Measurements from ENCODE around the gene CHSY3. TPM values are rescaled to one million over a fixed set of nuclear protein-coding genes. Genes with fewer than 3 reads are reported as not detected.

The CHSY3 gene
- total and polyA plus RNA-seq, 2 experiments from 2014 or later, result 0.44 to 3.0 TPM

GRCh38 chr5:129857116-129857515 is 47.1 kb upstream of the CHSY3 start (continued):
- TF ChIP-seq ETS1 (IDR thresholded peaks at IDR 0.05) (no peak), STAT1 (IDR thresholded peaks at IDR 0.05; ENCODE audit: unreplicated experiment) (no peak), ZNF462 (CRISPR knock-in tag; IDR thresholded peaks at IDR 0.05) (no peak)

GRCh38 chr5:129858131-129858675 is 46.1 kb upstream of the CHSY3 start:
- TF ChIP-seq POLR2AphosphoS5 (IDR thresholded peaks at IDR 0.05; ENCODE audit: low read depth), result no peak
- TF ChIP-seq ZNF114 (CRISPR knock-in tag; IDR thresholded peaks at IDR 0.05), result no peak
- TF ChIP-seq EZH2phosphoT487 (IDR thresholded peaks at IDR 0.05; ENCODE audit: unreplicated experiment), result no peak
- ATAC-seq (no peak), DNase-seq (ENCODE audit: low spot score) (no peak)
- Histone ChIP-seq H3K27me3 (ENCODE audit: insufficient read depth) (no peaks in the 10 kb centered on the region), H3K79me2 (replicated peaks; ENCODE audit: insufficient read depth) (no peaks in the 10 kb centered on the region), H3F3A (replicated peaks; ENCODE audit: low read depth) (no peaks in the 10 kb centered on the region), H3K4me2 (no peak overlapping the region), H3K36me3 (ENCODE audit: insufficient read depth) (no peaks in the 10 kb centered on the region), H3K4me3 (no peak overlapping the region), H2AFZ (no peak overlapping the region), H3K27ac (ENCODE audit: low read depth) (no peak overlapping the region), H3K9me2 (ENCODE audit: insufficient read depth) (peaks cover 3% of the 10 kb centered on the region; the same call in 1 of the 2 replicates), H3K4me1 (ENCODE audit: insufficient read depth) (no peaks in the 10 kb centered on the region), H4K20me1 (replicated peaks; ENCODE audit: insufficient read depth) (no peaks in the 10 kb centered on the region)
- no peak overlapping the region for H3K4me3 Mint-ChIP-seq
- H3K27ac Mint-ChIP-seq, result no peak overlapping the region
- H3K4me1 Mint-ChIP-seq, result no peaks in the 10 kb centered on the region
- no peaks in the 10 kb centered on the region for H3K9me3 Mint-ChIP-seq
- H3K36me3 Mint-ChIP-seq (ENCODE audit: low read depth), result no peaks in the 10 kb centered on the region
- H3K27me3 Mint-ChIP-seq (ENCODE audit: insufficient read depth, low read depth, poor library complexity), result peaks cover 2% of the 10 kb centered on the region

Data from GM23338 (cell line).